HepG2 (cell line): ENCODE data around the gene SSC4D. TPM values are rescaled to one million over a fixed set of nuclear protein-coding genes. Genes with fewer than 3 reads are reported as not detected.

ENCODE experiments used
- ARNT ChIP-seq: fragments of 450-650 bp; IDR thresholded peaks from 2 replicates; pipeline ENCODE4 v1.6.1; 2017
- FOXK1 ChIP-seq: sonication (generic); formaldehyde crosslinking; IDR thresholded peaks from 2 replicates; pipeline ENCODE4 v1.4.0; 2020; ENCODE audit warnings: low read depth, missing genetic modification reagents, borderline replicate concordance
- HMG20A ChIP-seq: IDR thresholded peaks from 2 replicates; pipeline ENCODE4 v1.6.1; 2016; ENCODE audit warnings: borderline replicate concordance
- MYC ChIP-seq: sonication (generic); formaldehyde crosslinking; IDR thresholded peaks from 2 replicates; pipeline ENCODE4 v1.9.0; 2021; ENCODE audit warnings: missing genetic modification reagents, borderline replicate concordance
- POGZ ChIP-seq: sonication (generic); formaldehyde crosslinking; IDR thresholded peaks from 2 replicates; pipeline ENCODE4 v1.4.0; 2020; ENCODE audit warnings: mild to moderate bottlenecking, missing genetic modification reagents
- ZMYM3 ChIP-seq: sonication (generic); formaldehyde crosslinking; IDR thresholded peaks from 2 replicates; pipeline ENCODE4 v1.5.1; 2020; ENCODE audit warnings: mild to moderate bottlenecking, missing genetic modification reagents
- ZNF780A ChIP-seq: sonication (generic); formaldehyde crosslinking; IDR thresholded peaks from 2 replicates; pipeline ENCODE4 v1.8.0; 2022; ENCODE audit warnings: mild to moderate bottlenecking, missing genetic modification reagents, moderate library complexity
- ZSCAN31 ChIP-seq: sonication (generic); formaldehyde crosslinking; IDR thresholded peaks from 2 replicates; pipeline ENCODE4 v1.5.0; 2020; ENCODE audit warnings: low read depth, mild to moderate bottlenecking, missing genetic modification reagents
- polyA plus RNA-seq, 8 experiments: library from polyadenylated mRNA; depleted of rRNA in 3 of 8; stranded (reverse) in 7 of 8; unstranded in 1 of 8; fragments of >200 nt; fragmentation: Illumina TruSeq in 4 of 8; extraction: Trizol in 4 of 8; gene quantifications; 2 replicates each; pipeline versions ENCODE4 v1.2.1 to v1.2.3, GENCODE V29; 2011 to 2016; ENCODE audit warnings: low read depth in 4 of 8, missing spikeins in 1 of 8, mixed read lengths in 1 of 8; ENCODE audit not compliant: insufficient read depth in 1 of 8
- total RNA-seq, 5 experiments: library from RNA; depleted of rRNA; stranded (reverse); fragments of >200 nt; fragmentation: Illumina TruSeq; extraction: Trizol; gene quantifications; 2 replicates each; pipeline ENCODE4 v1.2.3, GENCODE V29; 2016; ENCODE audit warnings: low read depth in 1 of 5
- TF ChIP-seq, protein P1 (sequence below): IDR thresholded peaks from 2 replicates; pipeline ENCODE4 v1.6.1; 2012; ENCODE audit warnings: inconsistent platforms
- TF ChIP-seq, protein P2 (sequence below): sonication (generic); formaldehyde crosslinking; IDR thresholded peaks from 2 replicates; pipeline ENCODE4; 2020; ENCODE audit warnings: missing genetic modification reagents, mild to moderate bottlenecking, borderline replicate concordance
- TF ChIP-seq, protein P3 (sequence below): sonication (generic); formaldehyde crosslinking; IDR thresholded peaks from 2 replicates; pipeline ENCODE4 v1.5.0; 2020; ENCODE audit warnings: mild to moderate bottlenecking, missing genetic modification reagents, borderline replicate concordance

The SSC4D gene
- total and polyA plus RNA-seq, 2 of the 13 experiments (the other 11 are each of a cell fraction or from before 2014, with no cell fraction given) = 33.3 to 63.8 TPM

DNA sequence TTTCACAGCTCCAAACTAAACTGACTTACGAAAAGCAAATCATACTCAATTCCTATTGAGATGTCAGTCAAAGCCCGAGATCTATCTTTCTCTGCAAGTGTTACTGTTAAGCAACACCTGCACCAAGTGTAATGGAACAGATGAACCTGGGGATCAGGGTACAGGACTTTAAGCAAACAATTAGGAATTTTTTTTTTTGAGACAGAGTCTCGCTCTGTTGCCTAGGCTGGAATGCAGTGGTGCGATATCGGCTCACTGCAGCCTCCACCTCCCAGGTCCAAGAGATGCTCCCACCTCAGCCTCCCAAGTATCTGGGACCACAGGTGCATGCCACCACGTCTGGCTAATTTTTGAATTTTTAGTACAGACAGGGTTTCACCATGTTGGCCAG, 65.6 kb downstream of the SSC4D start (continued):
- TF ChIP-seq FOXK1 (CRISPR knock-in tag) (no peak), POGZ (CRISPR knock-in tag) (peak; percentile 58), ZNF780A (CRISPR knock-in tag) (no peak), ZSCAN31 (CRISPR knock-in tag) (no peak), ZMYM3 (CRISPR knock-in tag) (peak; percentile 83), HMG20A (CRISPR knock-in tag) (0 out of 2 replicates have a peak, but pooled peaks have one; percentile 15), MYC (CRISPR knock-in tag) (no peak), ARNT (no peak)
- TF ChIP-seq, protein P1, sequence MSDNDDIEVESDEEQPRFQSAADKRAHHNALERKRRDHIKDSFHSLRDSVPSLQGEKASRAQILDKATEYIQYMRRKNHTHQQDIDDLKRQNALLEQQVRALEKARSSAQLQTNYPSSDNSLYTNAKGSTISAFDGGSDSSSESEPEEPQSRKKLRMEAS = 0 out of 2 replicates have a peak, but pooled peaks have one; percentile 22
- TF ChIP-seq, protein P2, sequence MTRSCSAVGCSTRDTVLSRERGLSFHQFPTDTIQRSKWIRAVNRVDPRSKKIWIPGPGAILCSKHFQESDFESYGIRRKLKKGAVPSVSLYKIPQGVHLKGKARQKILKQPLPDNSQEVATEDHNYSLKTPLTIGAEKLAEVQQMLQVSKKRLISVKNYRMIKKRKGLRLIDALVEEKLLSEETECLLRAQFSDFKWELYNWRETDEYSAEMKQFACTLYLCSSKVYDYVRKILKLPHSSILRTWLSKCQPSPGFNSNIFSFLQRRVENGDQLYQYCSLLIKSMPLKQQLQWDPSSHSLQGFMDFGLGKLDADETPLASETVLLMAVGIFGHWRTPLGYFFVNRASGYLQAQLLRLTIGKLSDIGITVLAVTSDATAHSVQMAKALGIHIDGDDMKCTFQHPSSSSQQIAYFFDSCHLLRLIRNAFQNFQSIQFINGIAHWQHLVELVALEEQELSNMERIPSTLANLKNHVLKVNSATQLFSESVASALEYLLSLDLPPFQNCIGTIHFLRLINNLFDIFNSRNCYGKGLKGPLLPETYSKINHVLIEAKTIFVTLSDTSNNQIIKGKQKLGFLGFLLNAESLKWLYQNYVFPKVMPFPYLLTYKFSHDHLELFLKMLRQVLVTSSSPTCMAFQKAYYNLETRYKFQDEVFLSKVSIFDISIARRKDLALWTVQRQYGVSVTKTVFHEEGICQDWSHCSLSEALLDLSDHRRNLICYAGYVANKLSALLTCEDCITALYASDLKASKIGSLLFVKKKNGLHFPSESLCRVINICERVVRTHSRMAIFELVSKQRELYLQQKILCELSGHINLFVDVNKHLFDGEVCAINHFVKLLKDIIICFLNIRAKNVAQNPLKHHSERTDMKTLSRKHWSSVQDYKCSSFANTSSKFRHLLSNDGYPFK (CRISPR knock-in tag) = no peak
- TF ChIP-seq, protein P3, sequence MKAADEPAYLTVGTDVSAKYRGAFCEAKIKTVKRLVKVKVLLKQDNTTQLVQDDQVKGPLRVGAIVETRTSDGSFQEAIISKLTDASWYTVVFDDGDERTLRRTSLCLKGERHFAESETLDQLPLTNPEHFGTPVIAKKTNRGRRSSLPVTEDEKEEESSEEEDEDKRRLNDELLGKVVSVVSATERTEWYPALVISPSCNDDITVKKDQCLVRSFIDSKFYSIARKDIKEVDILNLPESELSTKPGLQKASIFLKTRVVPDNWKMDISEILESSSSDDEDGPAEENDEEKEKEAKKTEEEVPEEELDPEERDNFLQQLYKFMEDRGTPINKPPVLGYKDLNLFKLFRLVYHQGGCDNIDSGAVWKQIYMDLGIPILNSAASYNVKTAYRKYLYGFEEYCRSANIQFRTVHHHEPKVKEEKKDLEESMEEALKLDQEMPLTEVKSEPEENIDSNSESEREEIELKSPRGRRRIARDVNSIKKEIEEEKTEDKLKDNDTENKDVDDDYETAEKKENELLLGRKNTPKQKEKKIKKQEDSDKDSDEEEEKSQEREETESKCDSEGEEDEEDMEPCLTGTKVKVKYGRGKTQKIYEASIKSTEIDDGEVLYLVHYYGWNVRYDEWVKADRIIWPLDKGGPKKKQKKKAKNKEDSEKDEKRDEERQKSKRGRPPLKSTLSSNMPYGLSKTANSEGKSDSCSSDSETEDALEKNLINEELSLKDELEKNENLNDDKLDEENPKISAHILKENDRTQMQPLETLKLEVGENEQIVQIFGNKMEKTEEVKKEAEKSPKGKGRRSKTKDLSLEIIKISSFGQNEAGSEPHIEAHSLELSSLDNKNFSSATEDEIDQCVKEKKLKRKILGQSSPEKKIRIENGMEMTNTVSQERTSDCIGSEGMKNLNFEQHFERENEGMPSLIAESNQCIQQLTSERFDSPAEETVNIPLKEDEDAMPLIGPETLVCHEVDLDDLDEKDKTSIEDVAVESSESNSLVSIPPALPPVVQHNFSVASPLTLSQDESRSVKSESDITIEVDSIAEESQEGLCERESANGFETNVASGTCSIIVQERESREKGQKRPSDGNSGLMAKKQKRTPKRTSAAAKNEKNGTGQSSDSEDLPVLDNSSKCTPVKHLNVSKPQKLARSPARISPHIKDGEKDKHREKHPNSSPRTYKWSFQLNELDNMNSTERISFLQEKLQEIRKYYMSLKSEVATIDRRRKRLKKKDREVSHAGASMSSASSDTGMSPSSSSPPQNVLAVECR (CRISPR knock-in tag) = peak; percentile 40; the same call in 1 of the 2 replicates
